ENCODE measurements around the gene NOBOX. TPM values are rescaled to one million over a fixed set of nuclear protein-coding genes. Genes with fewer than 3 reads are reported as not detected.

The NOBOX gene
- polyA plus RNA-seq, 1 donor (not counting 4 experiments of a cell fraction or from before 2014, with no cell fraction given), result not detected

DNA sequence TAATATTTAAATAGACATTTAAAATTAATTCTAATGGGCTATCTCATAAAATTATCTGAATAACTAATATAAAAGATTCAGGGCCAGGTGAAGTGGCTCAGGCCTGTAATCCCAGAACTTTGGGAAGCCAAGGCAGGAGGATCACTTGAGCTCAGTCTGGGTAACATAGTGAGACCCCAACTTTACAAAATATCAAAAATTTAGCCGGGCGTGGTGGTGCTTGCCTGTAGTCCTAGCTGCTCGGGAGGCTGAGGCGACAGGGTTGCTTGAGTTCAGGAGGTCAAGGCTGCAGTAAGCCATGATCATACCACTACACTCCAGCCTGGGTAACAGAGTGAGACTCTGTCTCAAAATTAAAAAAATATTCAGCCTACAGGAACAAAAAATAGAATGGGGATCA is 12.5 kb downstream of the NOBOX start:
- TF ChIP-seq CTCF (optimal IDR thresholded peaks at IDR 0.05 in 1 of 3, IDR thresholded peaks at IDR 0.05 in 1 of 3, conservative IDR thresholded peaks at IDR 0.05 in 1 of 3; ENCODE audit: extremely low read depth in 1 of 3, insufficient read depth in 2 of 3, low read length in 3 of 3) (no peak), EZH2 (IDR thresholded peaks at IDR 0.05; ENCODE audit: low read length) (no peak)
- H3K36me3 ChIP-seq (ENCODE audit: control insufficient read depth in 2 of 2, extremely low read depth in 1 of 2, insufficient read depth in 2 of 2, low read length in 2 of 2), result no peaks in the 10 kb centered on the region
- H3K9me1 ChIP-seq (ENCODE audit: control insufficient read depth, extremely low read depth, insufficient read depth, low read length), result no peaks in the 10 kb centered on the region
- H2AFZ ChIP-seq (ENCODE audit: control insufficient read depth, low read length), result no peak overlapping the region
- H3K27ac ChIP-seq (ENCODE audit: control insufficient read depth, insufficient read depth, low read length), result no peak overlapping the region
- no peaks in the 10 kb centered on the region for H3K4me1 ChIP-seq (ENCODE audit: control insufficient read depth, extremely low read depth, insufficient read depth, low read length)
- DNase-seq (ENCODE audit: low read depth, low spot score), result no peak
- H3K27me3 ChIP-seq (ENCODE audit: control insufficient read depth, extremely low read depth, insufficient read depth, low read length), result no peaks in the 10 kb centered on the region
- no peaks in the 10 kb centered on the region for H3K79me2 ChIP-seq (ENCODE audit: control insufficient read depth, insufficient read depth, low read length)
- dilution Hi-C loops (cut with MboI; ENCODE audit: extremely low pct_ligation_motif_present, low sequenced_read_pairs), result no loop called here
- H3K4me2 ChIP-seq (ENCODE audit: control insufficient read depth, extremely low read depth, insufficient read depth, low read depth, low read length), result no peak overlapping the region
- no peaks in the 10 kb centered on the region for H3K9me3 ChIP-seq (ENCODE audit: control insufficient read depth, low read depth, low read length)
- H3K4me3 ChIP-seq (ENCODE audit: control insufficient read depth in 2 of 3, extremely low read depth in 1 of 3, insufficient read depth in 2 of 3, low read depth in 1 of 3, low read length in 3 of 3), result no peak overlapping the region
- H4K20me1 ChIP-seq (ENCODE audit: control insufficient read depth, extremely low read depth, insufficient read depth, low read length), result no peaks in the 10 kb centered on the region
- H3K9ac ChIP-seq (ENCODE audit: control insufficient read depth, extremely low read depth, insufficient read depth, low read length), result no peak overlapping the region
- FAIRE-seq, result no peak

- dilution Hi-C loops (cut with MboI; ENCODE audit: extremely low pct_ligation_motif_present, low sequenced_read_pairs), result no loop called here
- no peak for TF ChIP-seq CTCF (optimal IDR thresholded peaks at IDR 0.05 in 1 of 3, IDR thresholded peaks at IDR 0.05 in 1 of 3, conservative IDR thresholded peaks at IDR 0.05 in 1 of 3; ENCODE audit: extremely low read depth in 1 of 3, insufficient read depth in 2 of 3, low read length in 3 of 3)
- TF ChIP-seq EZH2 (IDR thresholded peaks at IDR 0.05; ENCODE audit: low read length), result no peak
- Histone ChIP-seq H3K36me3 (ENCODE audit: control insufficient read depth in 2 of 2, extremely low read depth in 1 of 2, insufficient read depth in 2 of 2, low read length in 2 of 2) (no peaks in the 10 kb centered on the region), H2AFZ (ENCODE audit: control insufficient read depth, low read length) (no peak overlapping the region), H4K20me1 (ENCODE audit: control insufficient read depth, extremely low read depth, insufficient read depth, low read length) (no peaks in the 10 kb centered on the region), H3K79me2 (ENCODE audit: control insufficient read depth, insufficient read depth, low read length) (no peaks in the 10 kb centered on the region), H3K4me3 (ENCODE audit: control insufficient read depth in 2 of 3, extremely low read depth in 1 of 3, insufficient read depth in 2 of 3, low read depth in 1 of 3, low read length in 3 of 3) (no peak overlapping the region), H3K27me3 (ENCODE audit: control insufficient read depth, extremely low read depth, insufficient read depth, low read length) (no peaks in the 10 kb centered on the region), H3K9me1 (ENCODE audit: control insufficient read depth, extremely low read depth, insufficient read depth, low read length) (no peaks in the 10 kb centered on the region), H3K4me1 (ENCODE audit: control insufficient read depth, extremely low read depth, insufficient read depth, low read length) (peaks cover 1% of the 10 kb centered on the region), H3K9me3 (ENCODE audit: control insufficient read depth, low read depth, low read length) (no peaks in the 10 kb centered on the region), H3K9ac (ENCODE audit: control insufficient read depth, extremely low read depth, insufficient read depth, low read length) (no peak overlapping the region), H3K27ac (ENCODE audit: control insufficient read depth, insufficient read depth, low read length) (no peak overlapping the region), H3K4me2 (ENCODE audit: control insufficient read depth, extremely low read depth, insufficient read depth, low read depth, low read length) (no peak overlapping the region)
- FAIRE-seq, result no peak
- no peak for DNase-seq (ENCODE audit: low read depth, low spot score)
Measured at GRCh38 chr7:144390481-144390880, 13.0 kb downstream of the NOBOX start.
